Femur (tissue), 1 donor: Measurements from ENCODE around the gene ETV3.
"Not testable (repeated sequence)": the region's sequence is repeated elsewhere in the genome, so short reads cannot be mapped to it uniquely, and the experiment has no call there.

Experiments used
- DNase-seq: peaks from one replicate; pipeline ENCODE4 v3.0.0-alpha.2; 2017

ETV3 gene

GRCh38 chr1:157138220-157139051 is at the start of gene ETV3:
ETV3 (minus strand) TSS chr1:157138395; CDS start chr1:157136352, 2,043 bp downstream.
- DNase-seq = peak; percentile 95

DNA sequence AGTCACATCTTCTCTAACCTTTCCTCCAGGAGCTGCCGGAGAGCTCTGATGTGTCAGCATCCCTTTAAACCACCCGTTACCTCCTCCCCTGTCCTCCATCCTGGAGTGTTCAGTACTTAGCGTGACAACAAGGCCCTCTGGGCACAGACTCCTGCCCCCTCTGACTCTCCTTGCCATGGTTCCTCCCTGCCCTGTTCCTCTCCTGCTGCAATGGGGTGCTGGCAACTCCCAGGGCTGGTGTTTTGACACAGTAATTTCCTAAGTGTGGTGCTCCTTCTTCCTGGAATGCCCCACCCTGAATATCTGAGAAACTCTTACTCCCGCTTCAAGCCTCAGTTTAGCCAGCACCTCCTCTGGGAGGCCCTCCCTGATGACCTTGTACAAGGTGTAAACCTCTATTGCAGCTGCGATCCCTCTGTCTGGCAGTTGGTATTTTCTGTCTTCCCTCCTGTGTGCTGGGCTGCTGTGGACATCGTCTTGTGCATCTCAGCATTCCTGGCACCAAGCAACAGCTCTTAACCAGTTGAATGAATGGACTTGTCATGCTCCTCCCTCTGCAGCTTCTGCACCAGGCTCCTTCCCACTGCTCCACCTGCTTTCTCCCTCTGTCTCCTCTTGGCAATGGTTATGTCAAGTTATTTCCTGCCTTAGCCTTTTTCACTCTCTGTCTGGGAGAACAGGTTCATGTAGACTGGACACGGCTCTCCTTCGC is 48.2 kb upstream of the ETV3 start:
- DNase-seq = no peak

DNA sequence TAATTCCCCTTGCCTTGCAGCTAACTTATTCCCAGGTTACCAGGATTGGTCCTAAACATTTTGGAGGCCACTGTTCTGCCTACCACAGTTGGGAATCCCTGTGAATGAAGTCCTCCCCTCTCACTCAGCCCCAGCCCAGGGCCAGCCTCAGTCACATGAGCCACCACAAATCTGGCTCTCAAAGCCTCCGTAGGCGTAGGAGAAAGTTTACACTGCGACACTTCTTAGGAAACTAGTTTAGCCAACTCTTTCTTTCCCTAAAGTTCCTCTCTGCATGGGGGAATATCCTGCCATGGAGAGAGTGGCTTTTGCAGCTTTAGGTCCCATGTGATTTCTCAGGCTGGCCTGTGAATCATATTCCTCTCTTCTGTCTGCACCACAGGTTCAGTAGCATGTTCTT is 45.7 kb upstream of the ETV3 start:
- DNase-seq = no peak

- not testable (repeated sequence) for DNase-seq
These were observed 44.2 kb upstream of the ETV3 start for GRCh38 chr1:157182371-157182770.

GRCh38 chr1:157181790-157182189 is 43.6 kb upstream of the ETV3 start:
- no peak for DNase-seq

DNA sequence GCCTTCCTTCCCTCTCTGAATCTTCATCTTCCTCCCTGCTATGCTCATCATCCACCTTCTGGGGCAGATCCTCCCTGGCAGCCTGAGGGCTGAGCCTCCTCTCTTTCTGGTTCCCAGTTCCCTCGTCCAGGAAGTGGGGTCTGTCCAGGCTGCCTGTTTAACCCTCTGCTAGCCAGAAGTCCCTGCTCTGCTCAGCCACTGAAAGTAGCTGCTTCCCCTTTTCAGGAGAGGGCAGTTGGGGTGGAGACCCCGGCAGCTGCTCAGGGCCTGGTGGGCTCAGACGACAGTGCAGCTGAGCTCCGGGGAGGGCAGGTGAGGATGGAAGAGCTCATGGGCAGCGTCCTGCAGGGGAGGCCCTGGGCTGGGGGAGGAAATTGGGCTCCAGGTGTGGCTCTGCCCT is 43.1 kb upstream of the ETV3 start:
- DNase-seq = no peak

DNA sequence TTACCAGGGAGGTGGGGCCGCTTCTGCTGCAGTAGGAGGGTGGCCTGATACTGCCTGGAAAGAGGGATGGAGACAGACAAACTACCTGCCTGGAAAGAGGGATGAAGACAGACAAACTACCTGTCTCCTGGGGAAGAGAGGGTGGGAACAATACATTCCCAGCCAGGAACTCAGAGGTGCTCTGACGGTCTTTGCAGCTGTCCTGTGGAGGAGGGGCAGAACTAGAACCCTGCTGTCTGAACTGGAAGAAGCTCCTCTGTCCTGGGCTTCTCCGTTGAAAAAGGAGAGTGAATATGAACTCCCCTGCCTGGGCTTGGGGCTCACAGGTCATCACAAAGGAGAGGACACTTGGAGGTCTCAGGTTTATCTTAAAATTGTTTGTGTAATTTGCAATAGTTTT is 40.3 kb upstream of the ETV3 start:
- no peak for DNase-seq

DNA sequence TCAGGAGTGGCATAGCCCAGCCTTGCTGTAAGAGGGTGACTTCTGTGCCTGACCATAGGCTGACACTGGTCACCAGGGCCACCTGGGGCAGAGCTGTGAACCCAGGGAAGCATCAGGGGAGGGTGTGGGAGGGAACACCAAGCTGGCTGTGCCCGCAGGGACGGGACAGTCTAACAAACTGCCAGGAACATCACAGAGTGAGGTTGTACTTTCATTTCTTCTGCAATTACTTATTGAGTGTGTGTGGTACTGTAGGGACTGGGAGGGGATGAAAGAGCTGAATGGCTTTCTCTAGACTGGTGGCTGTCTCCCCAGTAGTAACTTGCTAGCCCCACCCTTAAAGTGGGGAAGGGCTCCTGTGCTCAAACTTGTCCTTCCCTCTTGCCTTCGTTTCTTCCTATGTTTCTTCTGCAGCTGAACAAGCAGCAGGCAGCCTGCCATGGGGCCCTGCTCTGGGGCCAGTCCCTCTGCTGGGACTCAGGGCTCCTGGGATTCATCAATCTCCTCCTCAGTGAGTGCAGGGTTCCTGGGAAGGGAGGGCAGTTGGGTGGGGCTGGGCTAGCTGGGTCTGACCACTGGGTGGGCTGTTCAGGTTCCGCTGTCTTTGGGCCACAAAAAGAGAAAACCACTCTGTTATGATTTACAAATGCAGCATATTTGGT is 39.7 kb upstream of the ETV3 start:
- no peak for DNase-seq

- DNase-seq = no peak
These were observed 38.5 kb upstream of the ETV3 start for GRCh38 chr1:157176591-157177121.

- DNase-seq = no peak
These were observed 37.8 kb upstream of the ETV3 start for GRCh38 chr1:157176016-157176415.

DNA sequence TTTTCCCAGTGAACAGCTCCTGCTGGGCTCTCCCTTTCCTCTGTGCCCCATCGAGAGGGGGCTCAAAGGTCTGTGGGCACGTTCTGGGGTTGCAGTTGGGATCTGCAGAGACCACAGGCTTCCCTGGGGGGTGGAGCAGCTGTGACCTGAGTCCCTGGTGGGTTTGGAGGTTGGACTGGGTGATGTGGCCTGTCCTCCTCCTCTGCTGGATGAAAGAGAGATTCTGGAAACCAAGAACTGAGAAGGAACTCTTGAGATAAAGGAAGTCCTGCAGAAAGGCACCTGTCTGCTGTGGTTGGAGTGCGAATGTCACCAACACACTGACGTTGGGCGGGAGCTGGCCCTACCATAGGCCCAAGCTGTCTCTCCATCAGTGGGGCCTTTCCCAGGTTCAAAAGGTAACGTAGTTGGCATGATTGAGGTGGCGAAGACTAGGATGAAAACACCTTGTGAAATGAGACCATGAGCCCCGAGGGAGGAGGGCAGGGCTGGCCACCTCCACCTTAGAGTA is 35.8 kb upstream of the ETV3 start:
- no peak for DNase-seq

DNA sequence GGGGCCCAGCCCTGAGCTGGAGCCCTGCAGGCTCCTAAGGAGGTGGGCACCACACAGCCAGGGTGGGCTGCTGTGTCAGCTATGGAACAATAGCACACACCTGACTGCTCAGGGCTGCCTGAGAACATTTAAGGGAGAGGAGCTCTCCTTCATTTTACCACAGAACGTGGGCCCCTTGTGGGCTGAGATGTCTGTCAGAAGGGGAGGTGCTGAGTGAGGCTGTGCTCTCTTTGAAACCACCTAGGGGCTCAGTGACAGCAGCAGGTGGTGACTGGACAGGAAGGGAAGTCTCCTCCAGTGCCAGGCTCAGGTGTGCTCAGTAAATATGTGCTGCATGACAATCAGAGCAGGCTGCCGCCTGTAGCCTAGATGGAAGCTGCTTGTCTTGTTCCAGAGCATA is 35.0 kb upstream of the ETV3 start:
- DNase-seq = not testable (repeated sequence)

- DNase-seq = not testable (repeated sequence)
These were observed 34.4 kb upstream of the ETV3 start for GRCh38 chr1:157172591-157172990.

- not testable (repeated sequence) for DNase-seq
These were observed 33.8 kb upstream of the ETV3 start for GRCh38 chr1:157171903-157172503.

DNA sequence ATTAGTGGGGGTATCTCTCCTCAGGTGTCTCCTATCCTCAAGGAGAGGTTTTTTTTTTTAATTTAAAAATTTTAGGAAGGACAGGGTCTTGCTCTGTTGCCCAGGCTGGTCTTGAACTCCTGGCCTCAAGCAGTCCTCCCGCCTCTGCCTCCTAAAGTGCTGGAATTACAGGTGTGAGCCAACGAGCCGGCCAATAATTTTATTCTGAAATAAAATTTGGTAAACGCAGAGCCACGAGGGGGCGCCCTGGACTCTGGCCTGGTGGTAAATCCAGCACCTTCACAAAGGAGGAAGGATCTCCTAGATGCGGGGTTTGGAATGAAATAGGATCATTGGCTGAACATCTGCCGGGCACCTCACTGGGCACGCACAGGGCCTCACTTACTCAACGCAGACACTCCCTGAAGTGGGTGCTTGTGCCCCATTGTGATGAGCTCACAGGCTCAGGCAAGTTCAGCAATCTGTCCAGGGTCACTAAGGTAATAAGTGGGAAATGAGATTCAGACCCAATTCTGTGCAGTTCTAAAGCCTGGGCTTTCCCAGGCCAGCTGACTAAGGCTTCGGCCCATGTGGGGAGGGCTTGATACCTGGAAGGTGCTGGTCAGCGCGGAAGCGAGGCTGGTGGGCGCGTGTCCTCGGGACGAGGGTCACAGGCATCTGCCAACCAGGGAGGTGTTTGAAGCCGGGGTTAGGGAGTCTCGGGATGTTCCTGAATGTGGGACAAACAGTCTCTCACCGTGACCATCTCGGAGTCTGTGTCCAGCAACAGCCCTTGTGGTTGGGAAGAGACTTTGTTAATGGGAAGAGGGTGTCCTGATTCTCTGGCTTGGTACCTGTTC is 32.7 kb upstream of the ETV3 start:
- no peak for DNase-seq

- DNase-seq = no peak
These were observed 29.8 kb upstream of the ETV3 start for GRCh38 chr1:157168015-157168414.

DNA sequence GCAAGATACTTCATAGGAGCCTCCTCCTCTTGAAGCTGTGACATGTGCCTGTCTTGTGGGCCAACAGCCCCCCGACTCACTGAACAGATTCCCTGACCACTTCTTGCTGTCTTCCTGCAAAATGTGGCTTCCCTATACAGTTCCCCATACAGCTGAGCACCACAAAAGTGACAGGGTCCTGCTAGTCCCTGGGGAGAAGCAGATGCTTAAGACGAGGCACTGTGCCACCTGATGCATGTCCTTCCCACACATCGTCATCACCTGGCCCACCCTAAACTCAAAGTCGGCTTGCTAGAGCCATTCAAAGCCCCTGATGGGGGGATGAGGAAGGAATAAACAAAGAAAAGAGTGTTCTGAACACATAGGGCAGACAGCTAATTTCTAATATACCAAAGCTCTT is 29.2 kb upstream of the ETV3 start:
- no peak for DNase-seq

- DNase-seq = no peak
These were observed 28.4 kb upstream of the ETV3 start for GRCh38 chr1:157166590-157166989.

- DNase-seq = peak; percentile 73
These were observed 25.3 kb upstream of the ETV3 start for GRCh38 chr1:157163273-157164127.

- DNase-seq = no peak
These were observed 24.1 kb upstream of the ETV3 start for GRCh38 chr1:157162345-157162744.

DNA sequence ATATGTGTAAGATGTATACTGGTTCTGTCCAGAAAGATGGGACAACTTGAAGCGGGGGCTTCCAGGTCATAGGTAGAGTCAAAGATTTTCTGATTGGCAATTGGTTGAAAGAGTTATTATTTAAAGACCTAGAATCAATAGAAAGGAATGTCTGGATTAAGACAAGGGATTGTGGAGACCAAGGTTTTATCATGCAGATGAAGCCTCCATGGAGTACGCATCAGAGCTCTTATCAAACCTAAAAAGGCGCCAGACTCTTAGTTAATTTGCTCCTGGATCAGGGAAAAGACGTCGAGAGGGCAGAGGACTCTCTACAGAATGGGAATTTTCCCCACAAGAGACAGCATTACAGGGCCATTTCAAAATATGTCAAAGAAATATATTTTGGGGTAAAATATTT is 23.7 kb upstream of the ETV3 start:
- DNase-seq = no peak
